Fibroblast of lung (primary cell): Measurements from ENCODE around the gene FGFBP1. TPM values are rescaled to one million over a fixed set of nuclear protein-coding genes. Genes with fewer than 3 reads are reported as not detected.

Experiments
- DNase-seq, 2 donors: peaks; one replicate each; pipeline versions ENCODE4 v3.0.0 to v3.0.0-alpha.2; 2010; ENCODE audit warnings: low read depth in 2 of 2
- H2AFZ ChIP-seq: 2 replicates; pipeline ENCODE4 v1.5.1; 2012; ENCODE audit warnings: low read length, control low read depth, inconsistent platforms
- H3K27ac ChIP-seq: 2 replicates; pipeline ENCODE4 v1.5.1; 2011; ENCODE audit warnings: low read length, control low read depth; ENCODE audit not compliant: insufficient read depth
- H3K27me3 ChIP-seq: 2 replicates; pipeline ENCODE4 v1.5.1; 2011; ENCODE audit warnings: mild to moderate bottlenecking, low read length; ENCODE audit not compliant: control insufficient read depth, insufficient read depth
- H3K36me3 ChIP-seq: 2 replicates; pipeline ENCODE4 v1.5.1; 2011; ENCODE audit warnings: low read length; ENCODE audit not compliant: control insufficient read depth, insufficient read depth
- H3K4me1 ChIP-seq: 2 replicates; pipeline ENCODE4 v1.5.1; 2011; ENCODE audit warnings: low read length; ENCODE audit not compliant: control insufficient read depth, insufficient read depth; ENCODE audit errors: extremely low read depth
- H3K4me2 ChIP-seq: 2 replicates; pipeline ENCODE4 v1.5.1; 2011; ENCODE audit warnings: low read length, control low read depth; ENCODE audit not compliant: insufficient read depth; ENCODE audit errors: extremely low read depth
- H3K4me3 ChIP-seq, 4 experiments: fragments of 200-600 bp in 1 of 4; sonication (generic) in 1 of 4; replicated peaks in 1 of 4; 2 replicates each; pipeline ENCODE4 v1.5.1; 2011 to 2016; ENCODE audit warnings: low read length in 4 of 4, low read depth in 3 of 4, mild to moderate bottlenecking in 3 of 4, control low read depth in 2 of 4, inconsistent platforms in 1 of 4, mixed read lengths in 1 of 4; ENCODE audit not compliant: insufficient read depth in 1 of 4; ENCODE audit errors: control extremely low read depth in 1 of 4
- H3K79me2 ChIP-seq: 2 replicates; pipeline ENCODE4 v1.5.1; 2012; ENCODE audit warnings: mild to moderate bottlenecking, low read length, inconsistent platforms; ENCODE audit not compliant: control insufficient read depth, insufficient read depth
- H3K9ac ChIP-seq: 2 replicates; pipeline ENCODE4 v1.5.1; 2011; ENCODE audit warnings: mild to moderate bottlenecking, low read length, control low read depth; ENCODE audit not compliant: insufficient read depth
- H3K9me3 ChIP-seq: 2 replicates; pipeline ENCODE4 v1.5.1; 2012; ENCODE audit warnings: low read depth, low read length; ENCODE audit not compliant: control insufficient read depth, insufficient read depth
- H4K20me1 ChIP-seq: 2 replicates; pipeline ENCODE4 v1.5.1; 2011; ENCODE audit warnings: low read length; ENCODE audit not compliant: control insufficient read depth, insufficient read depth; ENCODE audit errors: extremely low read depth
- EZH2 ChIP-seq: IDR thresholded peaks from 2 replicates; pipeline ENCODE4 v1.5.1; 2012; ENCODE audit warnings: low read length, control low read depth, mild to moderate bottlenecking; ENCODE audit errors: missing control alignments
- polyA plus RNA-seq, 2 donors: library from polyadenylated mRNA; depleted of rRNA in 1 of 2; stranded (reverse) in 1 of 2; unstranded in 1 of 2; fragments of >200 nt; gene quantifications; 2 replicates each; pipeline ENCODE4 v1.2.1, GENCODE V29; 2011 to 2012; ENCODE audit warnings: missing spikeins in 1 of 2
- total RNA-seq: library from RNA; depleted of rRNA; stranded (reverse); fragments of >200 nt; gene quantifications from 2 replicates; pipeline ENCODE4 v1.2.1, GENCODE V29; 2014
- TF ChIP-seq, protein P1 (sequence below), 2 donors: IDR thresholded peaks in 1 of 2; conservative IDR thresholded peaks in 1 of 2; 1 replicate in 1 of 2; 2 replicates in 1 of 2; pipeline ENCODE4 v1.5.1; 2011 to 2012; ENCODE audit warnings: low read length in 2 of 2, control low read depth in 1 of 2, inconsistent platforms in 1 of 2, low read depth in 1 of 2, mild to moderate bottlenecking in 1 of 2

FGFBP1 gene
- total and polyA plus RNA-seq, 2 donors (not counting 1 experiment from before 2014, with no cell fraction given) = not detected

GRCh38 chr4:15948826-15949225 is 10.3 kb upstream of the FGFBP1 start:
- H3K36me3 ChIP-seq = no peaks in the 10 kb centered on the region
- H2AFZ ChIP-seq = no peak overlapping the region
- H3K79me2 ChIP-seq = no peaks in the 10 kb centered on the region
- H3K27ac ChIP-seq = no peak overlapping the region
- peak in 1 of 2 donors; percentile 11 for DNase-seq
- no peaks in the 10 kb centered on the region for H4K20me1 ChIP-seq
- H3K9ac ChIP-seq = no peak overlapping the region
- no peaks in the 10 kb centered on the region for H3K4me1 ChIP-seq
- no peaks in the 10 kb centered on the region for H3K9me3 ChIP-seq
- no peaks in the 10 kb centered on the region for H3K27me3 ChIP-seq
- no peak overlapping the region for H3K4me2 ChIP-seq
- no peak overlapping the region for H3K4me3 ChIP-seq
- TF ChIP-seq EZH2 = no peak
- TF ChIP-seq, protein P1, sequence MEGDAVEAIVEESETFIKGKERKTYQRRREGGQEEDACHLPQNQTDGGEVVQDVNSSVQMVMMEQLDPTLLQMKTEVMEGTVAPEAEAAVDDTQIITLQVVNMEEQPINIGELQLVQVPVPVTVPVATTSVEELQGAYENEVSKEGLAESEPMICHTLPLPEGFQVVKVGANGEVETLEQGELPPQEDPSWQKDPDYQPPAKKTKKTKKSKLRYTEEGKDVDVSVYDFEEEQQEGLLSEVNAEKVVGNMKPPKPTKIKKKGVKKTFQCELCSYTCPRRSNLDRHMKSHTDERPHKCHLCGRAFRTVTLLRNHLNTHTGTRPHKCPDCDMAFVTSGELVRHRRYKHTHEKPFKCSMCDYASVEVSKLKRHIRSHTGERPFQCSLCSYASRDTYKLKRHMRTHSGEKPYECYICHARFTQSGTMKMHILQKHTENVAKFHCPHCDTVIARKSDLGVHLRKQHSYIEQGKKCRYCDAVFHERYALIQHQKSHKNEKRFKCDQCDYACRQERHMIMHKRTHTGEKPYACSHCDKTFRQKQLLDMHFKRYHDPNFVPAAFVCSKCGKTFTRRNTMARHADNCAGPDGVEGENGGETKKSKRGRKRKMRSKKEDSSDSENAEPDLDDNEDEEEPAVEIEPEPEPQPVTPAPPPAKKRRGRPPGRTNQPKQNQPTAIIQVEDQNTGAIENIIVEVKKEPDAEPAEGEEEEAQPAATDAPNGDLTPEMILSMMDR (conservative IDR thresholded peaks at IDR 0.05 in 1 of 2, IDR thresholded peaks at IDR 0.05 in 1 of 2; ENCODE audit: low read depth in 1 of 2, low read length in 2 of 2) = no peak

GRCh38 chr4:15947684-15948083 is 9.1 kb upstream of the FGFBP1 start:
- Histone ChIP-seq H3K4me2 (no peak overlapping the region), H3K27me3 (no peaks in the 10 kb centered on the region), H3K4me1 (no peaks in the 10 kb centered on the region), H3K9ac (no peak overlapping the region), H3K27ac (no peak overlapping the region), H3K9me3 (no peaks in the 10 kb centered on the region), H3K36me3 (no peaks in the 10 kb centered on the region), H2AFZ (no peak overlapping the region), H3K4me3 (no peak overlapping the region), H3K79me2 (no peaks in the 10 kb centered on the region), H4K20me1 (no peaks in the 10 kb centered on the region)
- DNase-seq = no peak
- TF ChIP-seq EZH2 = no peak
- TF ChIP-seq, protein P1 (conservative IDR thresholded peaks at IDR 0.05 in 1 of 2, IDR thresholded peaks at IDR 0.05 in 1 of 2; ENCODE audit: low read depth in 1 of 2, low read length in 2 of 2) = no peak

GRCh38 chr4:15945516-15945915 is 7.0 kb upstream of the FGFBP1 start:
- no peaks in the 10 kb centered on the region for H4K20me1 ChIP-seq

More at GRCh38 chr4:15945516-15945915, 7.0 kb upstream of the FGFBP1 start:
- Histone ChIP-seq H3K36me3 (no peaks in the 10 kb centered on the region), H3K9me3 (no peaks in the 10 kb centered on the region), H3K79me2 (no peaks in the 10 kb centered on the region), H3K27me3 (no peaks in the 10 kb centered on the region), H3K4me3 (no peak overlapping the region), H3K4me1 (no peaks in the 10 kb centered on the region), H2AFZ (no peak overlapping the region), H3K27ac (no peak overlapping the region), H3K9ac (no peak overlapping the region), H3K4me2 (no peak overlapping the region)
- TF ChIP-seq, protein P1 (conservative IDR thresholded peaks at IDR 0.05 in 1 of 2, IDR thresholded peaks at IDR 0.05 in 1 of 2; ENCODE audit: low read depth in 1 of 2, low read length in 2 of 2) = no peak
- TF ChIP-seq EZH2 = no peak
- no peak for DNase-seq
